Psoas muscle (tissue), 8 donors: ENCODE data around the gene CAB39. TPM values are rescaled to one million over a fixed set of nuclear protein-coding genes. Genes with fewer than 3 reads are reported as not detected.

Source experiments
- ATAC-seq, 4 donors: fragments of 200-7000 bp; cut with Tn5 transposase; one replicate each; pipeline ENCODE4 v1.9.1; 2020; ENCODE audit warnings: moderate library complexity in 3 of 4, mild to moderate bottlenecking in 2 of 4
- DNase-seq, 2 donors: peaks; one replicate each; pipeline ENCODE4 v3.0.0-alpha.2; 2020
- H3K27ac ChIP-seq: fragments of 200-600 bp; one replicate; pipeline ENCODE4 v1.8.0; 2022
- H3K27me3 ChIP-seq, 3 donors: fragments of 200-600 bp in 1 of 3; one replicate each; pipeline versions ENCODE4 v1.6.1 to v1.8.0; 2013 to 2022; ENCODE audit warnings: low read length in 2 of 3, mild to moderate bottlenecking in 2 of 3, moderate library complexity in 1 of 3; ENCODE audit not compliant: insufficient read depth in 3 of 3
- H3K36me3 ChIP-seq, 2 donors: fragments of 200-600 bp in 1 of 2; one replicate each; pipeline versions ENCODE4 v1.6.1 to v1.8.0; 2013 to 2022; ENCODE audit warnings: low read depth in 1 of 2, mild to moderate bottlenecking in 1 of 2, moderate library complexity in 1 of 2; ENCODE audit not compliant: insufficient read depth in 1 of 2
- H3K4me1 ChIP-seq: fragments of 200-600 bp; one replicate; pipeline ENCODE4 v1.8.0; 2022
- H3K4me3 ChIP-seq: fragments of 200-600 bp; one replicate; pipeline ENCODE4 v1.8.0; 2022; ENCODE audit warnings: mild to moderate bottlenecking
- H3K9me3 ChIP-seq: fragments of 200-600 bp; one replicate; pipeline ENCODE4 v1.8.0; 2022
- CTCF ChIP-seq: fragments of 200-600 bp; IDR thresholded peaks from one replicate; pipeline ENCODE4 v1.8.0; 2022; ENCODE audit warnings: antibody characterized with exemption
- WGBS, 3 donors: extraction: QIAGEN DNeasy Blood & Tissue Kit; methylation state at CpG; one replicate each; pipeline versions ENCODE4 v1.1.6 to v1.1.7; 2013; 5-methylcytosine and 5-hydroxymethylcytosine counted together
- intact Hi-C, 2 donors: fragments of 100-400 bp; cut with DNase I; formaldehyde crosslinking; loops; one replicate each; pipeline versions ENCODE4 v1.11.0 to v1.14.2; 2022
- polyA plus RNA-seq, 3 donors: library from polyadenylated mRNA; stranded (reverse); fragments of 200-250 nt; gene quantifications; one replicate each; pipeline ENCODE4 v1.2.3, GENCODE V29; 2013
- total RNA-seq, 4 donors: library from RNA; stranded (reverse); fragmentation: NEBNext Ultra II Directional in 2 of 4; extraction: Animal tissue kit (Norgen Biotek cat#: 25700) in 2 of 4; gene quantifications; one replicate each; pipeline versions ENCODE4 v1.2.1 to v1.2.4, GENCODE V29; 2021 to 2023
- donor health status: healthy with polysubstance abuse.
- donor health status: DM: no; HTN: no; CAD: no; lungs with moderate emphysema.
- donor health status: Bipolar disorder and iron deficiency.
- donor health status: healthy.
- donor health status: DM: yes; HTN: yes; CAD: no.
- donor health status: DM: no; HTN: no; CAD: no.
- donor health status: DM: no; HTN: no; CAD: no.
- donor health status: DM: yes; HTN: yes; CAD: no.

The CAB39 gene
- total and polyA plus RNA-seq, 7 donors: 36.0 to 166 (median 123) TPM

GRCh38 chr2:230690439-230690838 is 22.2 kb upstream of the CAB39 start:
- Histone ChIP-seq H3K27ac (no peak overlapping the region), H3K9me3 (no peaks in the 10 kb centered on the region), H3K27me3 (no peaks in the 10 kb centered on the region), H3K36me3 (no peaks in the 10 kb centered on the region), H3K4me1 (peaks cover 23% of the 10 kb centered on the region), H3K4me3 (no peak overlapping the region)
- WGBS, 3 donors: 47 to 63% (median 56%) methylated on average over 9 of the region's 9 CpGs
- TF ChIP-seq CTCF: no peak
- DNase-seq: peak in 1 of 2 donors; percentile 71
- peak in 3 of 4 donors; percentile 27 to 65 (median 51) for ATAC-seq
- intact Hi-C loops: no loop called here

- intact Hi-C loops: no loop called here
- Histone ChIP-seq H3K4me1 (peaks cover 23% of the 10 kb centered on the region), H3K36me3 (no peaks in the 10 kb centered on the region), H3K27ac (no peak overlapping the region), H3K4me3 (no peak overlapping the region), H3K27me3 (no peaks in the 10 kb centered on the region), H3K9me3 (no peaks in the 10 kb centered on the region)
- no peak for TF ChIP-seq CTCF
- 72 to 84% (median 74%) methylated on average over 4 of the region's 4 CpGs for WGBS, 3 donors
- no peak for DNase-seq
- ATAC-seq: no peak
These were observed 21.5 kb upstream of the CAB39 start for GRCh38 chr2:230691005-230691647.

- Histone ChIP-seq H3K27ac (no peak overlapping the region), H3K4me1 (peaks cover 18% of the 10 kb centered on the region), H3K4me3 (no peak overlapping the region), H3K36me3 (no peaks in the 10 kb centered on the region), H3K9me3 (no peaks in the 10 kb centered on the region), H3K27me3 (no peaks in the 10 kb centered on the region)
- DNase-seq: no peak
- WGBS, 3 donors: 90 to 94% (median 93%) methylated on average over 2 of the region's 2 CpGs
- no peak for TF ChIP-seq CTCF
- intact Hi-C loops: no loop called here
- ATAC-seq: no peak
These were observed 19.9 kb upstream of the CAB39 start for GRCh38 chr2:230692760-230693159.

- Histone ChIP-seq H3K27ac (no peak overlapping the region), H3K4me1 (peaks cover 11% of the 10 kb centered on the region), H3K36me3 (no peaks in the 10 kb centered on the region), H3K27me3 (no peaks in the 10 kb centered on the region), H3K4me3 (no peak overlapping the region), H3K9me3 (no peaks in the 10 kb centered on the region)
- WGBS, 3 donors: 95 to 97% (median 97%) methylated on average over 6 of the region's 6 CpGs
- ATAC-seq (no peak), DNase-seq (no peak)
- no peak for TF ChIP-seq CTCF
- intact Hi-C loops: no loop called here
These were observed 19.2 kb upstream of the CAB39 start for GRCh38 chr2:230693411-230693810.

- no peak for TF ChIP-seq CTCF
- Histone ChIP-seq H3K27ac (no peak overlapping the region), H3K27me3 (no peaks in the 10 kb centered on the region), H3K4me1 (peaks cover 6% of the 10 kb centered on the region), H3K4me3 (no peak overlapping the region), H3K9me3 (no peaks in the 10 kb centered on the region), H3K36me3 (no peaks in the 10 kb centered on the region)
- intact Hi-C loops: no loop called here
- 71 to 81% (median 78%) methylated on average over 3 of the region's 3 CpGs for WGBS, 3 donors
- DNase-seq (no peak), ATAC-seq (no peak)
These were observed 18.4 kb upstream of the CAB39 start for GRCh38 chr2:230694241-230694640.
